HUDEP-2 (cell line): Measurements from ENCODE around the gene PDZD4.

ENCODE experiments used
- DNase-seq, 76 experiments: peaks; one replicate each; lab custom pipeline; 2025; ENCODE audit not compliant: unreplicated experiment in 76 of 76; lab: John Stamatoyannopoulos, UW

Gene PDZD4

GRCh38 chrX:153773218-153773611 is 57.1 kb downstream of the PDZD4 start:
- DNase-seq = no peak

- DNase-seq = no peak
These were observed 57.8 kb downstream of the PDZD4 start for GRCh38 chrX:153772316-153773217.

- no peak for DNase-seq
These were observed 58.7 kb downstream of the PDZD4 start for GRCh38 chrX:153771415-153772315.

GRCh38 chrX:153770601-153771414 is 59.5 kb downstream of the PDZD4 start:
- no peak for DNase-seq

- DNase-seq = no peak
These were observed 60.3 kb downstream of the PDZD4 start for GRCh38 chrX:153769865-153770600.

GRCh38 chrX:153769158-153769864 is 61.0 kb downstream of the PDZD4 start:
- DNase-seq = no peak

DNA sequence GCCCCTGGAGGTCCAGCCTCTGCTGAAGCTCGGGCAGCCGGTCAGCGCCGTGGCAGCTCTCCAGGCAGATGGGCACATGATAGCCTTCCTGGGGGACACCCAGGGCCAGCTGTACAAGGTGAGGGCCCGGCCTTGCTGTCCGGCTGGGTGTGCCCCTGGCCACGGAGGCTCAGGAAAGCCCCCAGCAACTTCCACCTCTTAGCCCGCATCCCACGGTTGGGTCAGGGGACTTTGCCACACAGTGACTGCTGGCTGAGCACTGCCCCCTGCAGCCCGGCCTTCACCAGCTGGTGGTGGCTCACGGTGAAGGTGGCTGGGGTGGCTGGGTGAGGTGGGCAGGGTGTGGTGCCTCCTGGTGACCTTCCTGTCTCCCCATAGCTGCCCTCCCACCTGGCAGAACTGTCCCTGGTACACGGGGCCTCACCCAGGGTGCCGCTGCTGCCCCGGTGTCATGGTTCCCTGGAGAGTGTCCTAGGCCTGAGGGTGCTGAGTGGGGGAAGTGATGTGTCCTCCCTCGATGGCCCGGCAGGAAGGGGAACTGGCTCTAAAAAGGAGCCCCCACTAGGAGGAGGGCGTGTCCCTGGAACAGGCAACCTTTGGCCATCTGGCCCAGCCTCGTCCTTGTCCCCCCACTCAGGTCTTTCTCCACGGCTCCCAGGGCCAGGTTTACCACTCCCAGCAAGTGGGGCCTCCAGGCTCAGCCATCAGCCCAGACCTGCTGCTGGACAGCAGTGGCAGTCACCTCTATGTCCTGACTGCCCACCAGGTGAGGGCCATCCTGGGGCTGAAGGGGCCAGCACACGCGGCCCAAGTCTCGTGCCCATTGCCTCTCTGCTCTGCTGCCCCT is 61.8 kb downstream of the PDZD4 start:
- no peak for DNase-seq

DNA sequence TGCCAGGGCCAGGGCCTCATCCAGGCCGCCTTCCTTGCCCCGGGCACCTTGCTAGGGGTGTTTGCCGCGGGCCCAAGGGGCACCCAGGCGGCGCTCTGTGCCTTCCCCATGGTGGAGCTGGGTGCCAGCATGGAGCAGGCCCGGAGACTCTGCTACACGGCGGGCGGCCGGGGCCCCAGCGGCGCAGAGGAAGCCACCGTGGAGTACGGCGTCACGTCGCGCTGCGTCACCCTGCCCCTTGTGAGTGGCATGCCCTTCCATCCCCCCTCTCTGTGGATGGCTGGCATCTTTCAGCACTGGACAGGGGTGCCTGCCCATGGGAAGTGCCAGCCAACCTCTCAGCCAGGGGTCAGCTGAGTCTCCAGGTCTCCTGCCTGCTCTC is 62.7 kb downstream of the PDZD4 start:
- no peak for DNase-seq

- DNase-seq = no peak
These were observed 63.3 kb downstream of the PDZD4 start for GRCh38 chrX:153766871-153767673.

GRCh38 chrX:153766098-153766817 is 64.1 kb downstream of the PDZD4 start:
- peak in 64 of 76 experiments; percentile 0 to 76 (median 34) for DNase-seq

DNA sequence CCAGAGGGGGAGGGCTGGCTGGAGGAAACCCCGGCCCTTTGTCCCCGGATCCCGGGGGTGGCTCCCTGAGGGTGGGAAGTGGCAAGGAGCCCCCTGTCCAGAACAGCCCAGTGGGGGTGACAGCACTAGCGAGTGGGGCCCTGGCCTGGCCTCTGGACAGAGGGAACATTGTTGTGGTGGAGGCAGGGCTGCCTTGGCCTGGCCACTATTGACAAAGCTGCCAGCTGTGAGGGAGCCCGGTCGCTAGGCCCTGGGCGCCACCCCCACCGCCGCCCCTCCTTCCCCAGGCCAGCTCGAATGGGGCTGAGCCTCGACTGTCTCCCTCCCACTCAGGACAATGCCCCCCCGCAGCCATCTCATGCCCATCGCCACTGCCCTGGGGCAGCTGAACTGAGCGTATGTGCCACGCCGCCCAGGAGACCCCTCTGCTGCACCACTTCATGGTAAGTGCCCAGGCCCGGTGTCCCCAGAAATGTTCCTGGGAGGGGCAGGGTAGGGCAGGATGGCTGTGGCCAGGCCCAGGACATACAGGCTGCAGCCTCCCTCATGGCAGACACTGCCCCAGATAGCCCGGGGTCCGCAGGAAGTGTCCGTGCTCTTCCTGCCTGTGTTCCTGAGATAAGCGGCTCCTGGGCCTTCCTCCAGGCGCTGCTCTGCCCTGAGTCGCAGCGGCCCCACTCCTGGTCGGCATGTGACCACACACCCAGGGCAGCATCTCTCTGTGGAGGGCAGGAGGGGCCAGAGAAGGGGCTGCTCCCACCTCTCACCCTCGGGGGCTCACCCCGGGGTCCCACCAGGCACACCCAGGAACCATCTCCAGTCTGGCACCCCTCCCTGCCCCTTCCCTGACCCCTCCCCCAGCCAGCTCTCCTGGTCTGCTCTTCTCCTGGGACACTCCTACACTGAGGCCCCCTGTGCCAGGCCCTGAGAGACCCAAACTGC is 64.9 kb downstream of the PDZD4 start:
- DNase-seq = peak in 69 of 76 experiments; percentile 2 to 71 (median 40)

DNA sequence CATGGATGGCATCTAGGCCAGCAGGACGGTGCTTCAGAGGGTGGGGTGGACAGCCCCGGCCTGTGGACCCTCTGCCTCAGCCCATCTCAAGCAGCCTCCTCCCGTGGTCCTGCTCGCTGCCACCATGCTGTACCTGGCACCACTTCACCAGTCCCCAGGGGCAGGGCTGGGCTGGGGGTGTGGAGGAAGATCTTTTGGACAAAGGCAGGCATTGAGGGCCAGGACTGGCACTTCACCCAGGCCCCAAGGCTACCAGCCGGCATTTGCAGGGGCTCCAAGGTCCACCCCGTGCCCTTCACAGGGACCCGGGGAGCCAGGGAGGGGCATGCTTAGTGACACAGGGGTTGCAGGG is 65.6 kb downstream of the PDZD4 start:
- DNase-seq = no peak

- peak in 73 of 76 experiments; percentile 0 to 79 (median 61) for DNase-seq
These were observed 66.2 kb downstream of the PDZD4 start, which contains the start of gene PLXNB3 for GRCh38 chrX:153763989-153764755. PLXNB3 (plus strand) TSS chrX:153764249; CDS start chrX:153765536, 1,287 bp downstream.

DNA sequence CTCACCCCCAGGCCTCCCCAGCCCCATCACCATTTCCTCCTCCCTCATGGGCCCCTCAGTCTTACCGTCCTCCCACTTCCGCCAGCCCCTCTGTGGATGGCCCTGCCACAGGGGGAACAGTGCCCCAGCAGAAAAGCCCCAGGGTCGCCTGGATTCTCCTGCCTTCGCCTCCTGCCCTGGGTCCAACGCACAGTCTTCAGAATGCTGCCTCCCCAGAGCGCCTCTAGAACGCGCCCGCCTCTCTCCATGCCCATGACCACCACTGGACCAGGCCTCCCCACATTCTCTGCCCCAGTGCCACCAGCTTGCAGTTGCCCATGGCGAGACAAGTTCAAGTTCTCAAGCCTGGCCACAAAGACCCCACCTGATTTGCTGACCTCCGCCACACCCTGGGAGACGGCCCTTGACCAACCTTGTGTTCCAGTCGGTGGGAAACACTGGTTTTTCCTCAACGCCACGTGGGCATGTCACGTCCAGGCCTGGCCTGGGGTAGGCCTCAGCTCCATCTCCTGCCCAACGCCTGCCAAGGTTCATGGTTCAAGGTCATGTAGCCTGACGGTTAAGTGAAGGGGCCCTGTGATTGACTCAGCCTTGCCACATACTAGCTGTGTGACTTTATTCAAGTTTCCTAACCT is 66.9 kb downstream of the PDZD4 start:
- DNase-seq = no peak
